NAMALWA (cell line): ENCODE data around the gene AGPAT3.

Experiments used
- DNase-seq: peaks from one replicate; pipeline ENCODE4 v3.0.0-alpha.2; 2015; ENCODE audit warnings: low spot score

The AGPAT3 gene

GRCh38 chr21:43924421-43925095 lies 59.5 kb downstream of the AGPAT3 start:
- DNase-seq, result no peak

DNA sequence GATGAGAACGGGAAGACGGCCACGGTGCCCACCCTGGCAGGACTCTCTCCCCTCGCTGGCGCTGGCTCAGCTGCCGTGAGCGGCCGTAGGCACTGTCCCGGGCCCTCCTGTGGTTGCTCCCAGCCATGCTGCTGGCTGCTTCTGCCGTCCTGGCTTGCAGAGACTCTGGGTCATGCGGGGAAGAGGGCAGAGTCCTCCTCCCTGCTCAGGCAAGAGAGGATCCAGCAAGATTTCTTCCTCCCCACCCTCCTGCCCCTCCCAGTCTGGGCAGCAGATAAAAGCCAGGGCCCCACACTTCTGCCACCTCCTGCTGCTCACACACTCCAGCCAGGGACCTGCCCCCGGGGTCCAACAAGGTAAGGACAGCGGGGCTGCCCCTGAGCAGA lies 60.1 kb downstream of the AGPAT3 start:
- no peak for DNase-seq

DNA sequence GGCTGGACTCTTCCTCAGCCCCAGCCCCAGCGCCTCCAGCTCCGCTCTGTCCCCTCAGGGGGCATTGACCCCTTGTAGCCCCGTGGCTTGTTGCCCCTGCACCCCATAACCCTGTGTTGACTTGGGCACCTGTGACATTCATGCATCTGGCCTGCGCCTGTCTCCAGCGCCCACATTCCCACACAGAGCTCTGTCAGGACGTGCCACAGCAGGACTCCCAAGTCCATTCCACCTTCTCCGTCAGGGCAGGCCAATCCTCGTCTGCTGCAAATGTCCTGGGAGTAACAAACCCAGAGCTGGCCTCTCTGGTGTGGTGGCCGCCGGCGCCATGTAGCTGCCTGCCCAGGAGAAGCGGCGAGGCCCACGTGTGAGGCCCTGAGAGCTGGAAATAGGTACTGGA lies 60.6 kb downstream of the AGPAT3 start:
- DNase-seq, result no peak

DNA sequence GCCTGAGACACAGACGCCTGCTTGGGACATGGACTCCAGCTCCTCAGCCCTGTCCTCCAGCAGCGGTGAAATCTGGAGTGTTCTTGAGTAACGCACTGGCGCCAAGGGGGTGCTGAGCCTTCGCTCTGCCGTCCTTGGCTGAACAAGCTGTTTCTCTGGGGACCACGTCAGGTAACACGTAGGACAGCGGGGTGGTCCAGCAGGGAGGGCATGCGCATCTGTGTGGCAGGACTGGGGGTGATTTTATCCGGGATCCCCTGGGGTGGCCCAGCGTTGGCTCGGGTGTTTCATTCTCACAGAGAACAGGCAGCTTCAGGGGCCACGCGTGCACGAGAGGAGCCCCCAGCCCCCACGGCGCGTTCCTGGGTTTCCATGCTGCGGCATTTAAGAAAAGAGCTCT lies 61.2 kb downstream of the AGPAT3 start:
- DNase-seq, result no peak

GRCh38 chr21:43927591-43928221 lies 62.7 kb downstream of the AGPAT3 start:
- DNase-seq, result no peak

DNA sequence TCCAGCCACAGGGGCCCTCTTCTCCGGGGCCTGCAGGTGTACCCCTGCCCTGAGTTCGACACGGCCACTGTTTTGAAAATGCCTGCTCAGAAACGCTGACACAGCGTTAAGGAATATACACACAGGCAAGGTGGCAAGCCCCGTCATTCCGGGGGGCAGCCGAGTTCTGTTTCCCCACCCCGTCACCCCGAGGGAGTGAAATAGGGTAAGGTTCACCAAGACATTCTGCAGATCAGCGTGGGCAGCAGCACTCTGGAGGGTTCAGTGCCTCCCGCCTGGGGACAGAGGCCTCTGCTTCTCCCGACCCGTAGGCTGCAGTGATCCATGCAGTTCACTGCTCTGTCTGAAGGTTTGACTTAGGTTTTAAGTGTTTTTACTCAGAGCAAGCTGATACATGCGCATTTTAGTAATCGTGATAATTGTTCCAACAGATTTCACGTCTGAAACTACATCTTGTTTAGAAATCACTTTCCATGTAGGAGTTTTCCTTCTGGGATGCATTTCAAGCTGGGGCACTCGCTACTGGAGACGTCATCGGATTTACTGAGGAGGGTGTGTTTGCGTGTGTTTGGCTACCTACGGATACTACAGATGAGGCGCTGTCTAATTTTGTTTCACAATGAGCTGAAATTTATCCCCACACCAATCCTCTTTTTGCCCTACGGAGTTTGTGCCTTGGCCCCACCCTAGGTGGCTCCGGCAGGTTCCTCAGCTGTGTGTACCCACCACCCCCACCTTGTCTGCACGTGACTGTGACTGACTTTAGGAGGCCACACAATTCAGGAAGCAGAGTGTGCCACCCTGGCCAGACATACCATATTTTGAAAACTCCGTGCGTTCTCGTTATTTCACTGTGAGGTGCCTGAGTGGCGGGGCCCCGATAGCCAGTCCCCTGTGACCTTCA lies 63.5 kb downstream of the AGPAT3 start:
- no peak for DNase-seq

DNA sequence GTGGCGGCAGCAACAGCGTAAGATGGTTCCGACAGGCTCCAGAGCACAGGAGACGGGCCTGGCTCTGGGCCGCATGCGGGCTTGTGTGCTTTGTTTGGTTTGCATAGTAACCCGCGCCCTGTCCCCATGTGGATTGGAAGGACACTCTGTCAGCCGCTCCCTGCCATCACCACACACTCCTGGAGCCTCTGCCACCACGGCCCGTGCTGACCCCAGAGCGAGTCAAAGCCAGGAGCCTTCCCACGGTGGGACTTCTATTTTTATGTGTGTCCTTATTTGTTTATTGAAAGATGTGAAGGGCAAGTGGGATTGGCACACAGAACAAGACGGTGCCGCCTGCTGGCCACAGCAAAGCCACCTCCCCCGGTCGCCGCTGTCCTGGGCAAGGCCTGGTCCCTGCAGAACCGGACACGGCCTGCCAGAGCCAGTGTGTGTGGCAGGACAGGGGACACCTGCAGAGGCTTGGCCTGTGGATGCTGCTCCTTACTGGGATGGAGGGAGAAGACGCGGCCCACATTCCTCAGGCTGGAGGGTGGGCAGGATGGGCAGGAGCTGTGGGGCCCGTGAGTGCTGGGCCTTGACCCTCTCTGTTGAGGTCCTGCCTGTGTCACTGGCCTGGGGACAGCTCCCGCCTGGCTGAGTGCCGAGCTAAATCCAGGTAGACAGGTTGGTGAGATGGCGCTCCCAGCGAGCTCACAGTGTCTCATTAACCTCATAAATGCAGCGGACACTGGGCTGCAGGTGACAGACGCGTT lies 64.4 kb downstream of the AGPAT3 start:
- no peak for DNase-seq

GRCh38 chr21:43930074-43930847 lies 65.2 kb downstream of the AGPAT3 start:
- DNase-seq, result no peak

DNA sequence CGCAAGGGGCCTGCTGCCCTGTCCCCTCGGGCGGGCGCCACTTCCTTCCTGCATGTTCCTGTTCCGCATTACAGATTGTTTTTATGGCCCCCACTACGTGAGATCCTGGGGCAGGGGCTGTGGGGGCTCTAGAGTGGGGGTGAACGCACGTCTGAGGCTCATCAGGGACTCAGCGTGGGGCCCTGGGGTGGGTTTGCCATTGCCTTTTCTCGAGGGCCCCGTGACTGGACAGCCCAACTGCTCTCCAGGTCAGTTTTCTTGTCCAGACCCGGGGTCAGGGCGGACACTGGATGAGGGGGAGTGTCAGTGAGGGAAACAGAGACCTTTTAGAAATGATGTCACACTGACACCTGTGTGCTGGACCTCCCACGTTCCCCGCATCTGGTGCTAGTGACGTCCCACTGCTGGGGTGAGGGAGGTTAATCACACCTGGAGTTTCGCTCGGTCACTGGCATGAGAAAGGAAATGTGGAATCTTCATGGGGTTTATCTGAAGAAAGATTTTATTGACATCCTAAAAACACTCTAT lies 65.9 kb downstream of the AGPAT3 start:
- DNase-seq, result no peak

- DNase-seq, result no peak
Measured at GRCh38 chr21:43931489-43931888, 66.5 kb downstream of the AGPAT3 start.

DNA sequence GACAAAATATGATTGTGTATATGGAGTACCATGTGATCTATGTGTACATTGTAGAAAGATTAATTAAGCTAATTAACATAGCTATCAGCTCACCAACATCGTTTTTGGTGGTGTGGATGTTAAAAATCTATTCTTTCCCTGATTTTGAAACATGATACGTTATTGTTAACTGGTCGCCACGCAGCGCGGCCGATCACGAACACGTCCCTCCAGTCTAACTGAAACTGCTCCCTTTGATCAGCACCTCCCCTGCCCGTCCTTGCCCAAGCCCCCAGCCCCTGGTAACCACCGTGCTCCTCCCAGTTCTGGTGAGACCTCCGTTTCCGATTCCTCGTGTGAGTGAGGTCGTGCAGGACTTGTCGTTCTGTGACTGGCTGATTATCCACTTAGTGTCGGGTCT lies 67.0 kb downstream of the AGPAT3 start:
- no peak for DNase-seq

GRCh38 chr21:43933199-43933598 lies 68.2 kb downstream of the AGPAT3 start:
- DNase-seq, result no peak

DNA sequence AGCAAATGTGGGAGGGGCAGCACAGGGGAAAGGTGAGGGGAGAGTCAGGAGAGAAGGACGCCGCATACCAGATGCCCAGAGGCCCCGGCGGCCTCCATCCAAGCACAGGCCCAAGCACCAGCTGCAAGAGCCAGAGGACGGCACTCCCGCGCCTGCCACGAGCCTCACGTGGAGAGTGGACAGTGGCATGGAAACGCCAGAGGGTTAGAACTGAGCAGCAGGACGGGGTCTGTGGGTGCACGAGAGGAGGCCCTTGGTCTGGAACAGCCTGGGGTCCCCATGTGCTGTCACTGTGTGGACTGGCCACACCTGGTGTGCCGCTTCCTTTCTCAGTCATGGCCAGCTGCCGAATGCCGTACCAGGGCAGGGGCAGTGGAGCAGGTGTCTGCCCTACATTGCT lies 68.7 kb downstream of the AGPAT3 start:
- no peak for DNase-seq

DNA sequence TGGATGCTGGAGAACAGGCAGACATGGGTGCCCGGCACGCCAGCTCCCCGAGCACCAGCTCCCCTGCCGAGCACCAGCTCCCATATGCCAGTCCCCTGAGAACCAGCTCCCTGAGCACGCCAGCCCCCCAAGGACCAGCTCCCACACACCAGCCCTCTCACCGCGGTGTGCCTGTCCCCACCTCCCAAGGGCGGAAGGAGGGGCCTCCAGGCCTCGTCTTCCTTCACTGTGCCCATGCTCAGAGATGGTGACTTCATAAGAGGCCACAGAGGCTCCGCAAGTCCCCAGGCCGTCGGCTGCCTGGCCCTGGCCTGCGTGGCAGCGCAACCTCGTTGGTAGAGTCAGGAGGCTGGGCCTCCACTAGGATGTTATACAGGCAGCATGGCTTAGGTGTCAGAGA lies 69.1 kb downstream of the AGPAT3 start:
- DNase-seq, result no peak

GRCh38 chr21:43934716-43935705 lies 70.0 kb downstream of the AGPAT3 start:
- no peak for DNase-seq

DNA sequence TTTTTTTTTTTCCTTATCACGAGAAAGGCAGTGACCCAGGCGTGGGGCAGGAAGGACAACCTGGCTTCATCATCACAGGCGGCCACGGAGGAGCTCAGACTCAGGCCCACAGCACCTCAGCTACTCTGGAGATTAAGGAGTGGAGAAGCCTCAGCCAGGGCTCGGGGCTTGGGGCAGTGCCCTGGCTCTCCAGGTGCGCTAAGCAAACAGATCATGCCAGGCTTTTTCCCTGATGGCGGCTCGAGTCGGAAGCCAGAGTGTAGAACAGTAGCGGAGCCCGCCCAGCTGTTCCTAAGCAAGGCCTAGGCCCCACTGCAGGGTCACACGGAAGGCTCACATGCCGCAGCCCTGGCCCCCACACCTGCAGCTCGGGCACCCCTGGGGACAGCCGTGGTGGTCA lies 70.7 kb downstream of the AGPAT3 start:
- no peak for DNase-seq

GRCh38 chr21:43936247-43936967 lies 71.4 kb downstream of the AGPAT3 start:
- DNase-seq, result no peak

GRCh38 chr21:43937051-43937832 lies 72.2 kb downstream of the AGPAT3 start:
- DNase-seq, result no peak
